ENCODE results near the gene ANTXRL.
"Not testable (repeated sequence)": the region's sequence is repeated elsewhere in the genome, so short reads cannot be mapped to it uniquely, and the experiment has no call there.

ANTXRL gene

GRCh38 chr10:46295350-46296010 is 8.7 kb downstream of the ANTXRL start:
- not testable (repeated sequence) for DNase-seq

DNA sequence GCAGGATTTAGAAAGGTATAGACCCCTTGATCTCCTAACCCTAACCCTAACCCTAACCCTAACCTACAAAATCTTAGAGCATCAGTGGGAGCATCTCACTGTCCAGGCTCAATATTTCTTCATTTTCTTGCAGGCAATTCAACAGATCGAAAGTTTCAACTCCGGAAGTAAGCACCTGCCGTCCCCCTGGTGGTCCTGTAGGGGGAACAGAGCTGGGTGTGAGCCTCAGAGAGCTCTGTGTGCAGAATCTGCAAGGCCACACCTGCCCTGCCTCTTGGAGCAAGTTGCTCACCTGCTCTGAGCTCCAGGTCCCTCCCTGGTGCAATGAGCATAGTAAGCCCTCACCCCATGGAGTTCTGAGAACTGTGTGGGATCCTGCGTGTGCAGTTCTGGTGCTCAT is 9.3 kb downstream of the ANTXRL start:
- not testable (repeated sequence) for DNase-seq

- no peak for DNase-seq
Observed at GRCh38 chr10:46296641-46297141, 9.9 kb downstream of the ANTXRL start.

DNA sequence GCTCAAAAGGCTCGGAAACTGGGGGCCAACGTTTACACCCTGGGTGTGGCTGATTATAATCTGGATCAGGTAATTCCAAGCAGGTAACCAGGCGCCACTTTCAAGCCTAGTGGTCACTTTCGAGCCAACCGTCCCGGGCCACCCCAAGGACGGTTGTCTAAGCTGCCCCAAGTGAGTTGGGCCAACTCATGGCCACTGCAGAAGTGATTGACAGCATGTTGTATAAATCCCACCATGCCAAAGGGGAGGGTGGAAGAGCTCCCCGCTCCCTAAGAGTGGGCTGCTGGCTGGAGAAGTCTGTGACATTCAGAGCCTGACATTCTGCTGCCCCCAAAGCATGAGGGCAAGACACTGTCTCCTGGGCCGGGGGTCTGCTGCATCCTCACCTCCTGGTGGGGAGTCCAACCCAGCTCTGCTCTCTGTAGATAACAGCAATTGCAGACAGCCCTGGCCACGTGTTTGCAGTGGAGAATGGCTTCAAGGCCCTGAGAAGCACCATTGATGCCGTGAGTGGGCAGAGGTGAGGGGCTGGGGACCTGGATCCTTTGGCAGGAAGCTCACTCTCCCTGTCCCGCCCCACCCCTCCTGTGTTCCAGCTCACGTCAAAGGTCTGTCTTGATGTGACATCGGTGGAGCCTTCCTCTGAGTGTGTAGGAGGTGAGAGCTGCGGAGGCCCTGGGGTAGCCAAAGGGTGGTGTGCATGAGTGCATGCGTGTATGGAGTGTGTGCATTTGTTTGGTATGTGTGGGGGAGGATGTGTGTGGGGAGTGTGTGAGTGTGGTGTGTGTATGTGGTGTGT is 10.8 kb downstream of the ANTXRL start:
- DNase-seq, result no peak

DNA sequence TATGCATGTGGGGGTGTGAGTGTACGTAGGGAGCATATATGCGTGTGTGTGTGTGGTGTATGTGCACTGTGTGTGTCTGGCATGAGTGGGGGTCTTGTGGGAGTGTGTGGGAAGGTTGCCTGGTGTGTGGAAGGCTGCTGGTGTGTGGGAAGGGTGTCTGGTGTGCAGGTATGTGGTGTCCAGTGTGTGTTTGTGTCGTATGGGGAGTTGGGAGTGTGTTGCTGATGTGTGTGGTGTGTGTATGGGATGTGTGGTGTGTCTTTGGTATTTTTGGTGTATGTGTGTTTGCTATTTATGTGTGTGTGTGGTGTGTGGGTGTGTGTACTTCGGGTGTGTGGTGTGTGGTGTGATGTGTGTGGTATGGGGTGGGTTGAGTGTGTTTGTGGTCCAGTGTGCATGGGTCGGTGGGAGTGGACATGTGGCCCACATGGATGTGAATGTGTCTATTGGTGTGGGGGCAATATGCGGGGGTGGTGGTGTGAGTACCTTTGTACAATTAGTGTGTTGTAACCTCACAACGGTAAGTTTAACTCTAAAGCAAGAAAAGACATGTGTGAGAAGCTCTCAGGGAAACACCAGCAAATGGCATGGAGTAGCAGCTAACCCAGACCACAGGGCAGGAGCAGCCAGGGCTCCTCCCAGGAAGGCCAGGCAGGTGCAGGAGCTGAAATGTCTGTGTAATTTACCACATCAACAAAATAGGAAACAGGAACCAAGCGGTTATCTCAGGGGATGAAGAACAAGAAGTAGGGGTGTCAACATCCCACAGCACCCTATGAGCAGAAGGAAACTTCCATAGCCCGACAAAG is 11.9 kb downstream of the ANTXRL start:
- DNase-seq, result no peak

GRCh38 chr10:46299286-46299535 is 12.4 kb downstream of the ANTXRL start:
- no peak for DNase-seq

DNA sequence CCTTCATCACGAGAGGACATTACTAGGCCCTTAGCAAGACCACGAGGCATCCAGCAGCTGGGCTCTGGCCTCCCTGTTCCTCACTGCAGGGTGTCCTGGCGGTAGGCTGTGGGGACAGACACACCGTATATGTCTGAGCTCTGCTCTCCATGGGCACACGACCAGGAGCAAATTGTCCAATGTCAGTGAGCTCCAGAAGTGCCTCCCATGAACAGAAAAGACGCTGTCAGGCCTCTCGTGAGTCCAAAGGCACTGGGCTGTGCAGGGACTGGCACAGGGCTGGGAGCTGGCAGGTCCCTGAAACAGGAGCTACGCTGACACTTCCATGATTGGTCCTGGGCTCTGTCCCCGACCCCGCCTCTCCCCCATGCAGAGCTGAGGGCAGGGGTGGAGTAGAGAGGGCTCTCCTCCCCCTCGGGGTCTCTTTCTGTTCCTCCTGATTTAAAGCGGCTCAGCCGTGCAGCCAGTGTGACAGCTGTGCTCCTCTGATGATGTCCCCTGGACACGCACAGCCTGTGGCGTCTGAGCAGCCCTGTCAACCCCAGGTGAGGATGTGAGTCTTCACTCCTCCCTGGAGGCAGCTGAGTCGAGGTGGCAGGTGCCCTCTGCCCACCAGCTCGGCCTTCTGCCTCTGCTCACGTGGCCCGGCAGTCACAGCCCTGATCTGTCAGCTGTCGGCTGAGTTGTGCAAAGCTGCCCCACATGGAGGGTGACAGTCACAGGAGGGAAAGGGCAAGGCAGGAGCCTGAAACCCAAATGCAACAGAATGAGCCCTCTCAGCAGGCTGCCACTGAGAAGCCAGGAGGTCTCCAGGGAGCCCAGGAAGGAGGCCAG is 13.0 kb downstream of the ANTXRL start:
- DNase-seq, result no peak

DNA sequence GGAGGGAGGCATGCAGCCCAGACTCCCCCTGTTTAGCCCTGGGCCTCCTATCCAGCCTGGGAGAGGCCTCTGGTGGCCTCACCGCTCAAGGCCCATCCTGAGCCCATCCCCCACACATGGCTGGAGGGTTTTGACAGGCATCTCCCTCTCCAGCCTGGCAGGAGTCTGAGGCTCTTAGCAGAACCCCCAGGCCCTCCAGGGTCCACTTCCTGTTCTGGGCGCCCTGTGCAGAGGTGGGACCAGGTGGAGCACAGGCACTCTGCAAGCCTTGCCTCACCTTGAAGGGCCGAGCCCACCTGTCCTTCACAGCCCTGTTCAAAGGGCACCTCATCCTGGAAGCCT is 13.5 kb downstream of the ANTXRL start:
- DNase-seq, result not testable (repeated sequence)

GRCh38 chr10:46301056-46301645 is 14.4 kb downstream of the ANTXRL start:
- no peak for DNase-seq

- no peak for DNase-seq
Observed at GRCh38 chr10:46301721-46302479, 15.1 kb downstream of the ANTXRL start.

DNA sequence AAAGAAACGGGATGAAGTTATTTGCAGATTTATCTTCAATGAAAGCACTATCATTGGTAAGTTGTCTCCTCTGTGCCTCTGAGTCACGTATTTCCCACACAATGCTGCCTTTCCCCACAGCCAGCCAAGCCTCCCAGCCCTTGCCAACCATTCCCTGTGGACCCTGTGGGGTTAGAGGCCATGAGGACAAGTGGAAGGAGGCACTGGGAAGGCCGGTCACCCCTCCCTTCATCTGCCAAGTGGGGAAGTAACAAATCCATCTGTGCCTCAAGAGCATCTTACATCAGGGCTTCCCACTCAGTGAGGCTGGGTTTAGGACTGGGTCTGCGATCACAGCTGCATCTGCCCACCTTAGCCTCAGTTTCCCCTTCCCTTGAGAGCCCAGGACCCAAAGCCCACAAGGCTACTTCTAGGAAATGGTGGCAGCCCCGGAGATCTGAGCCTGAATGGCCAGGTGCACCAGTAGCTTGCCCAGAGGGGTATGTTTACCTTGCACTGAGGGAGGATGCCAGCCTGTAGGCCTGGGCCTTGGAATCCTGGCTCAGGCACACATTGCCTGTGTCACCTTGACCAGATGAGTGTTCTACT is 16.1 kb downstream of the ANTXRL start:
- not testable (repeated sequence) for DNase-seq

DNA sequence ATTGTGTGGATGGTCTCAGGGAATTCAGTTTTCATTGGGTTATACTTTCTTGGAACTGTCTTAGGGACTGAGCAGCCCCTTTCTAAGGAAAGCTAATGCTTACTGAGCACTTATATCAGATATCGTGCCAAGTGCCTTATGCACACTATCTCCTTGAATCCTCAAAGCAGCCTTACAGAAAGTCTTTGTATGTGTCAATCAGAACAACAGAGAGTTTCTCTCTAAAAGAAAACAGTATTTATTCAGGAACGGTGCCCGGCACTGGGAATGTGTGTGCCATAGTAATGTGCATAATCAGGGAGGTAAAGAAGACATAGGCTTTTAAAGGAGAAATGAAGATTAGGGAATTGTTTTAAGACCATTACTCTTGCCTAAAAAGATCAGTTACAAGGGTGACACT is 17.3 kb downstream of the ANTXRL start:
- DNase-seq, result no peak

- DNase-seq, result not testable (repeated sequence)
Observed at GRCh38 chr10:46304671-46305070, 17.9 kb downstream of the ANTXRL start.

GRCh38 chr10:46305079-46305818 is 18.5 kb downstream of the ANTXRL start:
- no peak for DNase-seq

DNA sequence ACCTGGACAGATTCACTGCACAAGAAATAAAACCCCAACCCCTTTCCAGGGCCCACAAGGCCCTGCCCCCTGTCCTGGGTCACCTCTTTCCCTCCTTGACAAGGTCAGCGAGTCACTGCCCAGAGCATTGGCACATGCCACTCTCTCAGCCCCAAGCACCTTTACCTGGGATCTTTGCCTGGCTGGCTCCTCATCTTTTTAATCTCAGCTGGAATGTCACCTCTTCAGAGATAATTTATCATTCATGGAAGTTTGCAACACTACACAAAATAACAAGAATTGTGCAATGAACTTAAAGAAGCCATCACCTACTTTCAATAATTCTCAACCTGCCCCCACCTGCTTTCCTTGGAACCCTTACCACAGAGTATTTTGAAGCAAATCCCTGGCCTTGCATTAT is 19.2 kb downstream of the ANTXRL start:
- no peak for DNase-seq

- no peak for DNase-seq
Observed at GRCh38 chr10:46306516-46307184, 19.9 kb downstream of the ANTXRL start.

GRCh38 chr10:46307281-46308112 is 20.7 kb downstream of the ANTXRL start:
- DNase-seq, result no peak

DNA sequence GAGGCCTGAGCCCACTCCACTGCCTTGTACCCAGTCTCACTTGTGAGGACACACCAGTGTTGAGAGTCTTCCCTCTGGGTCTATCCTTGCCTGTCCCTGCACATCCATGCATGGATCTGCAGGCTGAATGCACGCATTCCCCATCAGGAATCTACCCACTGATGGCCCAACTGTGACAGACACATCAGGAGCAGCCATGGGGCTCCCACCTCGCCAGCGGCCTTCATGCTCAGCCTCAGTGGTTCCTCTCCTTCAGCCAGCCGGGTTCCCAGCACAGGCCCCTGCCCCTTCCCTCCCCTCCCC is 21.3 kb downstream of the ANTXRL start:
- DNase-seq, result no peak
